ENCODE data around the gene IGF1R. TPM values are rescaled to one million over a fixed set of nuclear protein-coding genes. Genes with fewer than 3 reads are reported as not detected.

Gene IGF1R
- total RNA-seq, 1 donor from 2014 or later: 65.3 TPM

- DNase-seq: peak; percentile 39
These were observed 130.1 kb downstream of the IGF1R start for GRCh38 chr15:98778263-98778959.

- no peak for DNase-seq
These were observed 130.6 kb downstream of the IGF1R start for GRCh38 chr15:98778960-98779359.

DNA sequence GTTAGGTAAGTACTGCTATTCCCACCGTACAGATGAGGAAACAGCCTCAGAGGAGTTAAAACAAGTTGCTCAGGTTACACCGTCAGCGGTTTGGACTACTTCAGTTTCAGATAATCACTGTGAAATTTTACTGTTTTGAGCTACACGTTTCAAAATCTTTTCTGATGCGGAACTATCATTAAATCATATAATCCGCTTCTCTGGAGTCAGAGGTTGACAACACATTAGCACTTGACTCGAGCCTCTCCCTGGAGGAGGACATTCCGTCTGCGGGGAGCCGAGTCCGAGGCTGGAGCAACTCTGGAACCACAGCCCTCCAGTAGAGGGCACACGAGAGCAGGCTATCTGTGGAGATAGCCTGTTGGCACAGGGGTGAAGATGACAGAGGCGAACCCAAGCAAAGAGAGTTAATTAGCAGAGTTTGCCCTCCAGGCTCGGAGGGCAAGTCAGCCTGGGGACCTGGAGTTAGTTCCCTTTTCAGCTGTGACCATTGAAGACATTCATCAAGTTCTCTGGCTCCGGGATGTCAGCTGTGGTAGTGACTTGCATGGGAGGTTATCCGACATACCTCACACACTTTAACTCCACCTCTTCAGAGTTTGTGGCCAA is 131.2 kb downstream of the IGF1R start:
- peak; percentile 86 for DNase-seq

- DNase-seq: no peak
These were observed 133.5 kb downstream of the IGF1R start for GRCh38 chr15:98781838-98782237.

DNA sequence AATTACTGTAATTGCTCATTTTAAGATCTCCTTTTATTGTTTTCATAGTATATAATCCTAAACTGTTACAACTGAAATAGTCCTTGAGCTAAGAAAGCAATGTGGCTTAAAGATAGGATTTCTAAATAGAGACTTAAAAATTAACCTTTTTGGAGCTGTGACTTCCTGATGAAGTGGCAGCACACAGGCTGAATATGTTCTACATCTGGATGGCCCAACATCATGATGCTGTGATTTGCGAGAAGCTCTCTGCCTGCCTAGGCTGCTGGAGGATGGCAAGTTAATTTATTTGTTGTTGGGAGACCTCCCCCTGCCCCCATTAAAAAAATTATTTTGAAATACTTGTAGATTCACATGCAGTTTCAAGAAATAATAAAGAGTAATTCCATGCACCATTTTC is 134.5 kb downstream of the IGF1R start:
- no peak for DNase-seq

DNA sequence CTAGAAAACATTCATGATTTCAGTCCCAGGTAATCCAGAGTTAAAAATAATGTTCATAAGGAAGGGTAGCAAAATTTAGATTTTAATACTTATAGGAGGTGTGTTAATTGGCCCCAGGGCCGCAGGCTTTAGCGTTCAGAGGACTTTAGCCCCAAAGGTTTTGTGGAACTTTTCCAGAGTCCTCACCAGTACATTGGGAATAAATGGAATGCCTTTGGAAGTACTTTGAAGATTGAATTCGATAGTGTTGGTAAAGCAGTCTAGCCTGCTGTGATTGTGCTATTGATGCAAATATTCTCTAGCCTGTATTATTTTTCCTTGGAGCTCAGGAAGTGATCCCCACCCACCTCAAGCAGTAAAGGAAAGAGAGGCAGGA is 137.1 kb downstream of the IGF1R start:
- no peak for DNase-seq

DNA sequence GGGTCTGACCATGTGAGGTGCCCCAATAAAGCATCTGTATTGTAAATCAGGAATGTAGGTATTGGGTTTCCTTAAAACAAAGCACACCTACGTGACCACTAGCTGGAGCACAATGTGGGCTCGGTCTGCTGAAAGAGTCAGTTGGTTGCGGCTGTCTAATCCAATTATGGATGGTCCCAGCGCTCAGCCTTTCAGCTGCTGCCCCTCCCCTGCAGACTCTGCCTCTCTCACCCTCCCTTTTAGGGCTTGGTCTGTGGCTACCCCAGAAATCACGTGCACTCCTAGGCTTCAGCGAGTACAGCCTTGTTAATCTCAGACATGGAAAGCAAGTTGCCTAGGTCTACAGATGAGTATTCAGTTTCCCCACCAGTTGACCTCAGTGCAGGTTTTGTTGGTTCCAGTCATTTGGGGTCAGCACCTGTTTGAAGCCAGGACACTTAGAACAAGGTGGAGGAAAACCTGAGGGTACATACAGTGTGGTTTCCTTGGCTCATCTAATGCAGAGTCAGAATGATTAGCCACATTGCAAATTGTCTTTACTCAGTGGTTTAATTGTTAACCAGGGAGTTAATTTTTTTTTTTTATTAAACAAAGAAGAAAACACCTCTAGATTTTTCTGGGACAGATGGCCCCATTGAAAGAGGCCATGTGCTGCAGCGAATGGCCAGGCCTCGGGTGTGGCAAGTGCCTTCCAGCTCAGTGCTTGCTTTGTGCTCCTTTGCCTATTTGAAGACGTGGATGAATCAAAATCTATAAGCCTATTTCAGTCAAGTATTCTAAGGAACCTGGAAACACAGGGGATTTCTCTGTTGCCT is 137.7 kb downstream of the IGF1R start:
- DNase-seq: no peak

DNA sequence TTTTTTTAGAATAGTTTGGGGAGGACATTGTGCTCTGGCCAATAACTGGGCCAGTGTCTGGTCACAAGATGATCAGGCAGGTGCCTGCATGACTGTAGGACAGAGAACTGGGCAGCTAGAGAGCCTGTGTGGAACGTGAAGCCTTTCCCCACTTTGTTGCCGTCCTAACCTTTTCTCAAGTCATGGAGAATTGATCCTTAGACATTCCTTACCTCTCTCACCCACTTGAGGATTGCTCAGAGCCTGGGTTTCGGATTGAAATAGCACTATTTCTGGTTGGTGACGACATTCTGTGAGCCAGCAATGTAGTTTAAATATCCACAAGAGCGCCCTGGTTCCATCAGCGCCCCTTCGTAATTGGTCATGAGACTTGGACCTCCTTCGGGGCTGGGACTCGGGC is 138.4 kb downstream of the IGF1R start:
- no peak for DNase-seq

DNA sequence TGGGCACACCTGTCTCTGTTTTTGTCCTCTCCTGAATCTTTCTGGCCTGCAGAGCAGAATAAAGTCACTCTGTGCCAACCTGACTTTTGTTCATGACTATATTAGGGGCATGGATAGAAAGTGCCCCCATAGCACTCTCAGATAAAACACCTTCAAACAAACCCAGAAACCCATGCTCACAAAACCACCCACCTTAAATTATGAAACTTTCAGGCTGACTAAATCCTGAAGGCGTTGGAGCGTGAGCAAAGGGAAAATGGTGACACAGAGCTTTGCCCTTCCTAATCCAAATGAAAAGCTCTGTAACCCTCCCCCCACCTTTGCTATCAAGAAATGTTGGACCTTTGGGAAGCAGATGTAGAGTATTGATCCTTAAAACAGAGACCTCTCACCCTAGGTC is 138.9 kb downstream of the IGF1R start:
- no peak for DNase-seq

GRCh38 chr15:98787936-98788757 is 139.8 kb downstream of the IGF1R start:
- DNase-seq: peak; percentile 26

- DNase-seq: no peak
These were observed 140.7 kb downstream of the IGF1R start for GRCh38 chr15:98789020-98789419.

GRCh38 chr15:98790270-98790669 is 141.9 kb downstream of the IGF1R start:
- no peak for DNase-seq

DNA sequence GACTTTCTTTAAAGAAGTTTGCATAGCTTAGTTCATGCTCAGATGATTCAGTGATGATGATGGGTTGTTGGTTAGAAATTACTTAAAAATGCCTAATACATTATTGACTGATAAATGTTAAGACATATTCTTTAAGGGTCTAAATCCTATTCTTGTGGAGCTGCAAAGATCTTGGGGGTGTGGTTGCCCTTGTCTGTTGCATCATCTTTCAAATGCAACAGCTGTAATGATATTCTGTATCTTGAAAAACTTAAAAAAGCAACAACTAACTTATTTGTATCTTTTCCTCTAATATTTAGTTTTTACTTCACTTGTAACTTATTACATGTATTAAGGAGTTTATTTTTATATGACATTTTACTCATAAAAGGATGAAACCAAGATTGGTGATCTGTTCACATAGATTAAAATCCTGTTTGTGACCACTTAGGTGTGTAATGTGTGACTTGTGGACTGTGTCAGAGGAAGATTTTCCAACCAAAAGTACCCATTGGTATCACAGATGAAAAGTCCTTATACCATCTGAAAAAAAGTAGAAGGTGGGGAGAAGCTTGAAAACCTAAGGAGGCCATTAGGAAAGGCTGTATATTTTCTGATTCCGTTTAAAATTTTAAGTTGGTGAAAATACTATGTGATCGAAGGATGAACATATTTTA is 142.8 kb downstream of the IGF1R start:
- no peak for DNase-seq

- no peak for DNase-seq
These were observed 143.8 kb downstream of the IGF1R start for GRCh38 chr15:98792117-98792516.

GRCh38 chr15:98794211-98794610 is 145.9 kb downstream of the IGF1R start:
- DNase-seq: no peak

- DNase-seq: no peak
These were observed 146.4 kb downstream of the IGF1R start for GRCh38 chr15:98794748-98795147.

GRCh38 chr15:98795980-98796379 is 147.6 kb downstream of the IGF1R start:
- DNase-seq: no peak

- no peak for DNase-seq
These were observed 148.5 kb downstream of the IGF1R start for GRCh38 chr15:98796685-98797357.

DNA sequence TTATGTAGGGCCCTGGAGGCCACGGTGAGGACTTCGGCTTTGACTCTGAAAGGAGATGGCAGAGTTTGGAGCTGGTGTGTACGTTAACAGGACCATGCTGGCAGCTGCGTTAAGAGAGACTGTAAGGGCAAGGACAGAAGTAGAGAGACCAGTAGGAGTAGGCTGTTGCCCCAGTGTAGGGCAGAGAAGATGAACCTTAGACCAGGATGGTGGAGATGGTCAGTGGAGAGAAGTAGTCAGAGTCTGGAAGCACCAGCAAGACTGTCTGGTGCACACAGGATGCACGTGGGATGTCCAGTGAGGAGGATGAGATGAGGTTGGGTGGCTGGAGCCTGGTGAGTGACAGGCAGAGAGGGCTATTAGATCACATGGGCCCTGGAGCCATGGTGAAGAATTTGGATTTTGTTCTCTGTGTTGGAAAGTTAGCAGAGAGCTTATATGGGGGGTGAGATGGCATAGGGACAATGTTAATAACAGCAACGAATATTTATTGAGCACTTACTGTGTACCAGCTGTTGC is 150.1 kb downstream of the IGF1R start:
- no peak for DNase-seq

DNA sequence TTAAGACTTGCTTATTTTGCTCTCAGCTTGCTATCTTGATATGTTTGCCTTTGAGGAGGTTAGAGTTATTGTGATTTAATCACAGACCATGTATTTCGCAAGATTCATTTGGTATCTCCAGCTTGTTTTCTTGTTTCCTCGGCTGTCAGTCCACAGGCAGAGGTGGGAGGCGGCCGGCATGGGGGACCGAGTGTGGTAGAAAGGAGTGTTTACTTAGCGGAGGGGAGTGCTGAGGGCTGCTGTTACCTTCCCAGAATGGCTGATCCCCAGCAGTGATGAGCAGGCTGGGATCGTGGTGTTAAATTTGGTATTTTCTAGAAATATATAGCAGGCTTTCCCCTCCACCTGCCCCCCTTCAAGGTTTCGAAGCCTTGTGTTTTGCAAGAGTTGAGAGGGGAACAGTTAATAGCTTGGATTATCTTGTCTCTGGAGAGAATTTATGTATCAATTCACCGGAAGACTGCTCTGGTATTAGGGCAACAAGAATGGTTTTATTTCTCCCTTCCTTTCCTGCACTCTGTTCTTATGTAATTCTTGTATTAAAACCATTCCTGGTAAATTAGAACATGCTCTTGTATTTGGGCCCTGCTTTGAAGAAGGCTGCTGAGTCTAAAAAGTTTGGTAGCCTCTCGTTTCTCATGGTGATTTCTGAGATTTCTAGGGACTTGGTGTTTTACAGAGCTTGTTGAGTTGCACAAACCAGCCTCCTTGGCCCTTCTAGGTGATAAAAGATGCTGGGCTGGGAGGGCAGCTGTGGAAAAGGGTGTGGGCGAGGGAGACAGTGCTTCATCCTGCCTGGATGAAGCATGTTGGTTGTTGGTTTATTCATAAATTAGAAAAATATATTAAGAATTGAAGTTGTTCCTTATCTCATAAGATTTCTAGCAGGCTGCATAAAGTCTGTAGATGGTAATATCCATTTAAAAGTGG is 151.4 kb downstream of the IGF1R start:
- DNase-seq: peak; percentile 28
